K562 treated with DMSO at 1 percent for 12 hours (cell line): ENCODE data around the gene MAP3K1. TPM values are rescaled to one million over a fixed set of nuclear protein-coding genes. Genes with fewer than 3 reads are reported as not detected.

Source experiments
- total RNA-seq: library from RNA; unstranded; fragments of 300-600 nt; gene quantifications from 2 replicates; pipeline ENCODE4 v1.2.3, GENCODE V29; 2022; ENCODE audit not compliant: insufficient read depth

MAP3K1 gene
- total RNA-seq = 1.5 and 8.4 TPM in 2 replicates

GRCh38 chr5:56814963-56815657 lies at the start of gene MAP3K1:
TSS of gene MAP3K1 (plus strand) at chr5:56815549. CDS start at chr5:56815574, 25 bp downstream.

DNA sequence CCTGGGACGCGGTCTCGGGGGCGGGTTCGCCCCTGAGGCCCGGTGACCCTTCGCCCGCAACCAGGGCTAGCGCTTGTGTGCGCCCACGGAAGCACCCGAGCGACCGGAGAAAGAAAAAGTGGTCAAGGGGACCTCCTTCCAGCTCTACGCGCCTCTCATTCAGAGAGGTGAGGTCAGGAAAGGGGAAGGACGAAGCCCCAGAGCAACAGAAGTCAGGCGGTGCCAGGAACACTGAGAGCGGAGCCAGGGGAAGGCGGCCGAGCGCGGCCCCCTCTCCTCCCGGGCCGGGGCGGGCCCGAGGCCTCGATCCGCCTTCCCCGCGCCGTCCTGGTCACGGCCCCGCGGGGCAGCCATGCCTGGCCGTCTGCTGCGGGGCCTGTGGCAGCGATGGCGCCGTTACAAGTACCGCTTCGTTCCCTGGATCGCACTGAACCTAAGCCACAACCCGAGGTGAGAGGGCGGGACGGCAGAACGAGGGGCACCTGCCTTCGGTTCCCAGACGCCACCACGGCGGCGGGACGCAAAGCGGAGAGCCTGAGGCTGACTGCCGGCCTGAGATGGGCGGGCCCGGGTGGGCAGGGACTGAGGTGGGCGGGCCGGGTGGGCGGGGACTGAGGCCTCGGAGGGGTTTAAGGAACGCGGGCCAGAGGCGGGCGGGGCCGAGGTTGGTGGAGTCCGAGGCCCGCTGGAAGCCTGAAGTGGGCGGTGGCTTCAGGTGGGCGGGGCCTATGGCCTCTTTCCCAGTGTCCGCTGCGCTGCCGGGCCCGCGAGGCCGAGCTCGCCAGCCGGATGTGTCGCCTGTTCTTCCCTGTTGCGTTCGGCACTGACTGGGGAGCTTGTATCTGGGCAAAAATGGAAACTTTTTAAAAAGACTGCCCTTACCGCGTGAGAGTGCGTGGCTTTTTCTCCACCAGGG lies 94.2 kb downstream of the MAP3K1 start, which contains the start of gene SETD9:
TSS of gene SETD9 (plus strand) at position 303 of the 916 bp plus-strand sequence. CDS start at position 353, 50 bp downstream.

Other genes with a start within 250 kb of the MAP3K1 start
- gene SETD9, start 94.0 kb downstream of the MAP3K1 start, total RNA-seq = 3.7 and 5.3 TPM in 2 replicates
- 2.4 and 10.9 TPM in 2 replicates for gene MIER3, start 136.6 kb downstream of the MAP3K1 start, total RNA-seq